Measurements from ENCODE around the gene AFDN. TPM values are rescaled to one million over a fixed set of nuclear protein-coding genes. Genes with fewer than 3 reads are reported as not detected.

Gene AFDN
- total and polyA plus RNA-seq, 10 of the 15 experiments (the other 5 are each of a cell fraction or from before 2014, with no cell fraction given): 5.7 to 68.2 (median 45.1) TPM

DNA sequence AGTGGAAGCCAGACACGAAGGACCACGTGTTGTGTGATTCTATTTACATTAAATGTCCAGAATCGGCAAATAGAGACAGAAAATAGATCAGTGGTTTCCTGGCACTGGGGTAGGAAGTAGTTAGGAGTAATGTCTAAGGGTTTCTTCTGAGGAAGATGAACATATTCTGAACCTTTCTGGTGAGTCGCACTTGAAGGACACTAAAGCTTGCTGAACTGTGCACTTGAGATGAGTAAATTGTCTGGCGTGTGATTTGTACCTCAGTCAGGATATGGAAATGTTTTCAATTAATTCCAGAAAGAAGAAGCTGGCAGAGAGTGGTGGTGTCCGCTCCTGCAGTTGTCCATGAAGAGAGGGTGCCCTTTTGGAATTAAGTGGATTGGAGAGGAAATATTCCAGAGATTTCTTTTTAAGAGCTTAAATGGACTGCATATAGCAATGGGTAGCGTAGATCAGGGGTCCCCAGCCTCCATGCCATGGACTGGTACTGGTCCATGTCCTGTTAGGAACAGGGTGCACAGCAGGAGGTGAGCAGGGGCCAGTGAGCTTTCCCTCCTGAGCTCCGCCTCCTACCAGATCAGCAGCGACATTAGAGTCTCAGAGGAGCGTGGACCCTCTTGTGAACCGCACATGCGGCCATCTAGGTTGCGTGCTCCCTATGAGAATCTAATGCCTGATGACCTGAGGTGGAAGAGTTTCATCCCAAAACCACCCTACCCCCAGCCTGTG, 158.3 kb downstream of the AFDN start:
- POLR2A ChIA-PET: no interaction called here
- Histone ChIP-seq H4K20me1 (ENCODE audit: control insufficient read depth, insufficient read depth) (no peaks in the 10 kb centered on the region), H3K4me2 (ENCODE audit: control insufficient read depth, insufficient read depth) (no peak overlapping the region), H3K9me3 (replicated peaks; ENCODE audit: control insufficient read depth, insufficient read depth, low read length) (no peaks in the 10 kb centered on the region; the same call in 2 of the 3 replicates), H3K4me1 (ENCODE audit: control insufficient read depth, insufficient read depth, low read length) (no peaks in the 10 kb centered on the region), H3K36me3 (ENCODE audit: control insufficient read depth in 2 of 2, insufficient read depth in 2 of 2, low read length in 1 of 2) (no peaks in the 10 kb centered on the region), H3K4me3 (no peak overlapping the region), H3K27me3 (replicated peaks in 1 of 2; ENCODE audit: control insufficient read depth in 2 of 2, insufficient read depth in 2 of 2, low read length in 1 of 2) (no peaks in the 10 kb centered on the region), H2AFZ (ENCODE audit: control insufficient read depth, low read depth, low read length) (no peak overlapping the region), H3K79me2 (ENCODE audit: control insufficient read depth, insufficient read depth, low read length) (no peaks in the 10 kb centered on the region), H3K27ac (ENCODE audit: control insufficient read depth, insufficient read depth) (no peak overlapping the region), H3K9ac (ENCODE audit: control insufficient read depth, insufficient read depth, low read length) (no peak overlapping the region)
- FAIRE-seq (no peak), DNase-seq (ENCODE audit: low read depth, low spot score) (no peak), ATAC-seq (no peak)
- intact Hi-C loops (cut with micrococcal nuclease; ENCODE audit: unreplicated experiment) (no loop called here), in situ Hi-C loops (cut with MboI) (no loop called here)
- WGBS (ENCODE audit: insufficient coverage, insufficient replicate concordance, low lambda C conversion rate, missing lambda C conversion rate): 68% methylated on average over 13 of the region's 13 CpGs
- SMC1A ChIA-PET (ENCODE audit: uncharacterized antibody, unreplicated experiment): no interaction called here
- CTCF ChIA-PET: no interaction called here
- RAD21 ChIA-PET (ENCODE audit: unreplicated experiment): no interaction called here
- BruUV-seq (replicated peaks): no TSS peak
- TF ChIP-seq, protein P1, sequence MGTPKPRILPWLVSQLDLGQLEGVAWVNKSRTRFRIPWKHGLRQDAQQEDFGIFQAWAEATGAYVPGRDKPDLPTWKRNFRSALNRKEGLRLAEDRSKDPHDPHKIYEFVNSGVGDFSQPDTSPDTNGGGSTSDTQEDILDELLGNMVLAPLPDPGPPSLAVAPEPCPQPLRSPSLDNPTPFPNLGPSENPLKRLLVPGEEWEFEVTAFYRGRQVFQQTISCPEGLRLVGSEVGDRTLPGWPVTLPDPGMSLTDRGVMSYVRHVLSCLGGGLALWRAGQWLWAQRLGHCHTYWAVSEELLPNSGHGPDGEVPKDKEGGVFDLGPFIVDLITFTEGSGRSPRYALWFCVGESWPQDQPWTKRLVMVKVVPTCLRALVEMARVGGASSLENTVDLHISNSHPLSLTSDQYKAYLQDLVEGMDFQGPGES (IDR thresholded peaks at IDR 0.05): no peak
- TF ChIP-seq CEBPB (IDR thresholded peaks at IDR 0.05; ENCODE audit: borderline replicate concordance in 1 of 2, low read depth in 2 of 2, low read length in 2 of 2) (no peak), ATF7 (IDR thresholded peaks at IDR 0.05; ENCODE audit: low read depth) (no peak), SMAD1 (IDR thresholded peaks at IDR 0.05; ENCODE audit: low read depth, partially characterized antibody) (no peak)
- TF ChIP-seq, protein P2, sequence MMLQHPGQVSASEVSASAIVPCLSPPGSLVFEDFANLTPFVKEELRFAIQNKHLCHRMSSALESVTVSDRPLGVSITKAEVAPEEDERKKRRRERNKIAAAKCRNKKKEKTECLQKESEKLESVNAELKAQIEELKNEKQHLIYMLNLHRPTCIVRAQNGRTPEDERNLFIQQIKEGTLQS (IDR thresholded peaks at IDR 0.05; ENCODE audit: borderline replicate concordance, extremely low read depth, low read depth, low read length): no peak

All from GM12878 (cell line).